Spleen (tissue), 11 donors: ENCODE results near the gene SCFD2. TPM values are rescaled to one million over a fixed set of nuclear protein-coding genes. Genes with fewer than 3 reads are reported as not detected.

ENCODE experiments used
- DNase-seq: peaks from one replicate; pipeline ENCODE4 v3.0.0-alpha.2; 2020
- H3K27ac ChIP-seq, 8 donors: fragments of 200-600 bp; sonication (generic) in 7 of 8; 1 replicate in 4 of 8; 2 replicates in 4 of 8; pipeline versions ENCODE4 v1.5.0 to v1.8.0; 2016 to 2021; ENCODE audit warnings: inconsistent platforms in 4 of 8, mild to moderate bottlenecking in 4 of 8, moderate library complexity in 1 of 8
- H3K27me3 ChIP-seq, 7 donors: fragments of 200-600 bp; sonication (generic) in 6 of 7; replicated peaks in 1 of 7; 1 replicate in 4 of 7; 2 replicates in 3 of 7; pipeline versions ENCODE4 v1.5.0 to v1.8.0; 2016 to 2021; ENCODE audit warnings: inconsistent platforms in 3 of 7, mild to moderate bottlenecking in 1 of 7
- H3K36me3 ChIP-seq, 6 donors: fragments of 200-600 bp; sonication (generic) in 5 of 6; 1 replicate in 4 of 6; 2 replicates in 2 of 6; pipeline versions ENCODE4 v1.5.0 to v1.8.0; 2016 to 2021; ENCODE audit warnings: inconsistent platforms in 2 of 6
- H3K4me1 ChIP-seq, 6 donors: fragments of 200-600 bp; sonication (generic) in 5 of 6; 1 replicate in 3 of 6; 2 replicates in 3 of 6; pipeline versions ENCODE4 v1.5.0 to v1.8.0; 2016 to 2021; ENCODE audit warnings: inconsistent platforms in 3 of 6
- H3K4me3 ChIP-seq, 8 donors: fragments of 200-600 bp; sonication (generic) in 7 of 8; 1 replicate in 4 of 8; 2 replicates in 4 of 8; pipeline versions ENCODE4 v1.5.0 to v1.8.0; 2016 to 2021; ENCODE audit warnings: inconsistent platforms in 4 of 8, mild to moderate bottlenecking in 4 of 8, moderate library complexity in 2 of 8
- H3K9me3 ChIP-seq, 8 donors: fragments of 200-600 bp; sonication (generic) in 7 of 8; 1 replicate in 4 of 8; 2 replicates in 4 of 8; pipeline versions ENCODE4 v1.5.0 to v1.8.0; 2016 to 2021; ENCODE audit warnings: inconsistent platforms in 4 of 8
- CTCF ChIP-seq, 11 experiments: fragments of 200-600 bp in 7 of 11; fragments of 450-650 bp in 4 of 11; sonication (generic) in 4 of 11; IDR thresholded peaks in 8 of 11; conservative IDR thresholded peaks in 3 of 11; 1 replicate in 7 of 11; 2 replicates in 4 of 11; pipeline versions ENCODE4 v1.4.0 to v1.8.0; 2016 to 2021; ENCODE audit warnings: antibody characterized with exemption in 11 of 11, inconsistent platforms in 4 of 11, mild to moderate bottlenecking in 1 of 11
- POLR2A ChIP-seq, 3 donors: fragments of 450-650 bp; IDR thresholded peaks; one replicate each; pipeline ENCODE4 v1.5.1; 2017; ENCODE audit warnings: antibody characterized with exemption in 3 of 3, mild to moderate bottlenecking in 1 of 3
- POLR2AphosphoS5 ChIP-seq, 3 donors: sonication (generic); formaldehyde crosslinking; IDR thresholded peaks; one replicate each; pipeline ENCODE4 v1.5.1; 2017; ENCODE audit warnings: antibody characterized with exemption in 3 of 3
- WGBS, 5 donors: extraction: QIAGEN DNeasy Blood & Tissue Kit in 3 of 5; methylation state at CpG; one replicate each; pipeline versions ENCODE4 v1.1.5 to v1.1.7; 2013 to 2018; 5-methylcytosine and 5-hydroxymethylcytosine counted together
- intact Hi-C: fragments of 100-400 bp; cut with DNase I; formaldehyde crosslinking; loops from one replicate; pipeline ENCODE4 v1.15.0; 2023; ENCODE audit warnings: low total_unique reads
- polyA plus RNA-seq, 3 donors: library from polyadenylated mRNA; stranded (reverse); fragments of 200-250 nt; gene quantifications; one replicate each; pipeline ENCODE4 v1.2.1, GENCODE V29; 2013
- total RNA-seq, 7 donors: library from RNA; depleted of rRNA in 3 of 7; stranded (reverse); fragments of >200 nt in 3 of 7; fragmentation: NEBNext Ultra II Directional in 4 of 7; extraction: Animal tissue kit (Norgen Biotek cat#: 25700) in 4 of 7; gene quantifications; one replicate each; pipeline versions ENCODE4 v1.1.0 to v1.2.1, GENCODE V29; 2016 to 2021
- donor health status: healthy with polysubstance abuse.
- donor health status: DM: no; HTN: no; CAD: no; lungs with moderate emphysema.
- donor health status: DM: no; HTN: no; CAD: no.
- donor health status: Bipolar disorder and iron deficiency.
- donor health status: healthy.
- donor health status: DM: no; HTN: no; CAD: no.
- donor health status: DM: yes; HTN: yes; CAD: no.

The SCFD2 gene
- total and polyA plus RNA-seq, 10 donors, result 3.6 to 42.1 (median 21.1) TPM

- no peak for DNase-seq
- 57 to 85% (median 65%) methylated on average over 4 of the region's 4 CpGs for WGBS, 5 donors
- Histone ChIP-seq H3K4me3 (no peak overlapping the region), H3K9me3 (no peaks in the 10 kb centered on the region), H3K27ac (no peak overlapping the region), H3K4me1 (no peaks in the 10 kb centered on the region), H3K36me3 (no peaks in the 10 kb centered on the region), H3K27me3 (no peaks in the 10 kb centered on the region)
- intact Hi-C loops, result no loop called here
- TF ChIP-seq POLR2A (IDR thresholded peaks at IDR 0.05) (no peak), CTCF (IDR thresholded peaks at IDR 0.05 in 8 of 11, conservative IDR thresholded peaks at IDR 0.05 in 3 of 11) (no peak), POLR2AphosphoS5 (IDR thresholded peaks at IDR 0.05) (no peak)
Observed at GRCh38 chr4:53043891-53044650, 321.8 kb downstream of the SCFD2 start.

GRCh38 chr4:53043055-53043454 lies 322.8 kb downstream of the SCFD2 start:
- WGBS, 5 donors, result 75 to 80% (median 77%) methylated on average over 3 of the region's 3 CpGs
- Histone ChIP-seq H3K27ac (no peak overlapping the region), H3K36me3 (no peaks in the 10 kb centered on the region), H3K27me3 (no peaks in the 10 kb centered on the region), H3K9me3 (no peaks in the 10 kb centered on the region), H3K4me1 (no peaks in the 10 kb centered on the region), H3K4me3 (no peak overlapping the region)
- intact Hi-C loops, result no loop called here
- no peak for DNase-seq
- TF ChIP-seq CTCF (IDR thresholded peaks at IDR 0.05 in 8 of 11, conservative IDR thresholded peaks at IDR 0.05 in 3 of 11), result no peak
- no peak for TF ChIP-seq POLR2A (IDR thresholded peaks at IDR 0.05)
- TF ChIP-seq POLR2AphosphoS5 (IDR thresholded peaks at IDR 0.05), result no peak

- Histone ChIP-seq H3K27me3 (no peaks in the 10 kb centered on the region), H3K36me3 (no peaks in the 10 kb centered on the region), H3K4me1 (no peaks in the 10 kb centered on the region), H3K9me3 (peaks cover 0 to 12% (median 3%) of the 10 kb centered on the region in 8 donors), H3K27ac (no peak overlapping the region), H3K4me3 (no peak overlapping the region)
- no peak for DNase-seq
- no peak for TF ChIP-seq CTCF (IDR thresholded peaks at IDR 0.05 in 8 of 11, conservative IDR thresholded peaks at IDR 0.05 in 3 of 11)
- no peak for TF ChIP-seq POLR2A (IDR thresholded peaks at IDR 0.05)
- TF ChIP-seq POLR2AphosphoS5 (IDR thresholded peaks at IDR 0.05), result no peak
- WGBS, 5 donors, result 62 to 86% (median 76%) methylated on average over 2 of the region's 2 CpGs
- intact Hi-C loops, result no loop called here
Observed at GRCh38 chr4:53040851-53041250, 325.0 kb downstream of the SCFD2 start.

GRCh38 chr4:53040459-53040815 lies 325.4 kb downstream of the SCFD2 start:
- H3K4me1 ChIP-seq, result no peaks in the 10 kb centered on the region
- intact Hi-C loops, result no loop called here
- WGBS, 5 donors, result 83 to 91% (median 90%) methylated on average over 2 of the region's 2 CpGs
- no peak overlapping the region for H3K27ac ChIP-seq
- no peak for TF ChIP-seq CTCF (IDR thresholded peaks at IDR 0.05 in 8 of 11, conservative IDR thresholded peaks at IDR 0.05 in 3 of 11)
- no peak for TF ChIP-seq POLR2AphosphoS5 (IDR thresholded peaks at IDR 0.05)
- no peak for TF ChIP-seq POLR2A (IDR thresholded peaks at IDR 0.05)
- H3K27me3 ChIP-seq, result no peaks in the 10 kb centered on the region
- DNase-seq, result no peak
- H3K9me3 ChIP-seq, result peaks cover 0 to 16% (median 7%) of the 10 kb centered on the region in 8 donors
- H3K4me3 ChIP-seq, result no peak overlapping the region
- no peaks in the 10 kb centered on the region for H3K36me3 ChIP-seq
